NCI-H2081 treated with DMSO at 0.1 percent for 48 hours (cell line): Measurements from ENCODE around the gene NAT9.

Source experiments
- DNase-seq: peaks from one replicate; lab custom pipeline; 2025; lab: John Stamatoyannopoulos, UW

Gene NAT9

GRCh38 chr17:74761419-74761818 is 14.7 kb downstream of the NAT9 start:
- no peak for DNase-seq

DNA sequence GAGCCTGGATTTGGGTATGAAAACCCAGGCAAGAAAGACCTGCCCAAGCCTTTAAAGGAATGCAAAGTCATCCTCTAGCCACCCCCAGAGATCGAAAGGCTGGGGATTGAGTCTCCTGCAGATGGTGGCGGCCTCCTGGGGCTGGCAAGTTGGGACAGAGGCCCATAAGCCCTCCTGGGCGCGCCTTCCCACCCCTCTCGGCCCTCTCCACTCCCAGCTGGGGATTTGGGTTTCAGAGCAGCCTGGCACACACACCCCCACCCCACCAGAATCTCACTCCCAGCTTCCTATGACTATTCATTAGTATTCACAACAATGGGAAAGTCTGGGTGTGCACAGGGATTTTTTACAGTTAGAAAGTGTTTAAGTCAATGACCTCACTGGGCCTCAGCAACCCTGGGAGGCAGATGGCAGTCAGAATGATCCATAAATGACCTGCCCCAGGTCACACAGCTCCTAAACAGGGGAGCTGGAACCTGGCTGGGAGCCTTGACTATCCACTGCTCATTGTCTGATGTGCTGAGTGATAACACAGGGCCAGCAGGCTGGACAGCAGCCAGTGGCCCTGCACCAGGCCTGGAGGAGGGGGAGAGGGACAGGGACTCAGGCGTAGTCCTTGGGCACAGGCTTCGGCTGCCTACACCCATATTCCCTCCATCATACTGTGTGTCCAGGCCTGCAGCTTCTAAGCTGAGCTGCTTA is 15.6 kb downstream of the NAT9 start:
- DNase-seq, result no peak

- DNase-seq, result no peak
Measured at GRCh38 chr17:74759941-74760340, 16.2 kb downstream of the NAT9 start.

DNA sequence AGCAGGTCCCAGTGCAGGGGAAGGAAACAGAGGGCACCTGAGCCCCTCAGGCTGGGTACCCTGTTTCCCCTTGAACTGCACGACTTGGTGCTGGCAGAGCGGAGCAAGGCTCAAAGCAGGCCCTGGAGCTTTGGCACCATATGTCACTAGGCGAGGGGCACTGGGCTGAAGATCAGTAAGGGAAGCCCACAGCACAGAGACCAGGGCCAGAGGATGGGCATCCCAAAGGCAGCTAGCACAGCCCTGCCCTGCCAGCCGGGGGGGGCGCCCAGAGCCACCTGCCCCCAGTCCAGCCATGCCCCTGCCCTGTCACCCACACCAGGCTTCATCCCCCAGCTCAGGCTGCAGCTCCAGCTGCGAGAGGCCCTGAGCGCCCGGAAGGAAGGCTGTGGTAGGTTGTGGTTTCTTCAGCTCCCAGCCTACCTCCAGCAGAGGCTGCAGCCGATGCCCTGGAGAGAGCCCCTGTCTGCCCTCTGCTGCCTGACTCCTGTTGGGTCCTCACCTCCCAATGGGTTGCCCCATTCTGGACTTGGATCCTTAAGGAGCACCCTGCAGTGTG is 16.8 kb downstream of the NAT9 start:
- no peak for DNase-seq

GRCh38 chr17:74758848-74759168 is 17.3 kb downstream of the NAT9 start:
- no peak for DNase-seq

DNA sequence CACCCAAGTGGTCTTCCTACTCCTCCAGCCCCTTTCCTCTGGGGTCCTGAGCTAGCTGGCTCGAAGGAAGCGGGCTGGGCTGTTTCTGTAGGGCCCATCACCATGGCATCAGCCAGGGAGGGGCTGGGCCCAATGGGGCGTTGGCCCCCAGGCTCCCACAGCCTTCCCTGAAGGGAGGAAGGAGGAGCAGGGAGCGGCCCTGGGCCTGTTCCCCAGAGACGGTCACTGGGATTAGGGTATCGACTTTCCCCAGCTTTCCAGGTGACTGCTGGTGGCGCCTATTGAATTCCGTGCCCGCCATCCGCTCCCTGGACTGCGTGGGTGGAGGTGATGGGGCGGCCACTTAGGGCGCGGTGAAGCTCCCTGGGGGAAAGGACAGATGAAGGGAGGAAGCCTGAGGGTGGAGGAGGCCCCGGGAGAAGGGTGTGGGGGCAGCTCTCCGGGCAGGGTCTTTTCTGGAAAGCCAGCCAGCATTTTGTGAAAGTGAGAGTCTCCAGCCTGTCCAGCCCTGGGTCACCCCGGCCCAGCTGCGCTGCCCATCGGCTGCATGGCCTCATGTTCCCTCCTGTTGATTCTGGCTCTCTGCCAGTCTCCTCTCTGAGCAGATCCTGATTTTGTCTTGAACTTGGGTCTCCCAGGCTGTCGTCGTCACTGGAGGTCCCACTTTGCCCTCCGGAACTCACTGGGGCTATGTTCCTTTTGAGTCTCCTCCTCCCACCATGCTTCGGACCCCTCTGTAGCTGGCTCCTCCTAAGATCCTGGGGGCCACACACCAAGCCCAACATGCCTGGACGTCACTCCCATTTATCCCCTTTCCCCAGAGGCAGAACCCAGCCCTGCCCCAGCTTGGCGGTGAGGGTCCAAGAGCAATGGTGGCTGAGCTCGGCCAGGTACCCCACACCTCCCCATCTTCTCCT is 18.0 kb downstream of the NAT9 start:
- DNase-seq, result no peak

- DNase-seq, result no peak
Measured at GRCh38 chr17:74757502-74757901, 18.6 kb downstream of the NAT9 start.

DNA sequence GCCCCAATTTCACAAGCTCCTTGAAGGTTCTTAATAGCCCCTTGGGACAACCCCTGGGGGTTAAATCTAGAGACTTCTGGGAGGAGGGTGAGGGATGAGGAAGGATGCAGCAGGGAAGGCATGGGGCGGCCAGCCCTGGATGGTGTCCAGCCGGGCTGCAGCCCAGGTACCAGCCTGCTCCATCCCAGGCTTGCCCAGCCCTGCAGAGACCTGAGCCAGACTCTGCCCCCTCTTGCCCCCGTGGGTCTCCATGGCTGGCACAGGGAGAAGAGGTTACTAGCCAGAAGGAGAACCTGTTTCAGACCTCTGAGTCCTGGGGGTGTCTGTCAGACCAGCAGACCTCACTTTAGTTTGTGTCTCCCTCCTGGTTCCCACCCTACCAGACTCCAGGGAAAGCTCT is 19.3 kb downstream of the NAT9 start:
- no peak for DNase-seq

DNA sequence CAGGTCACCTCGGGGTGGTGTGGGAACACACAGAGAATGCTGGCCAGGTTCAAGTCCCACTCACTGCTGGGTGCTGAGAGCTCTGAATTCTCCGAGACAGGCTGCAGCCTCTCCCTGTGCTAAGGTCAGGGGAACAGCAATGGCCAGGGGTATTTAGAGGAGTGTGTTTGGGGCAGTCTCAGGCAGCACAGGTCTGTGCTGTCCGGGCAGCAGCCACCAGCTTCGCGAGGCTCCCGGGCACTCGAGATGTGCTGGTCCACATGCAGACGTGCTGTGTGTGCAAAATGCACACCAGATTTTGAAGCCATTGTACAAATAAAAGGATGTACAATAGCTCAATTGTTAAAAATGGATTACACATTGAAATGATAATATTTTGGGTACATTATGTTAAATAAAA is 20.6 kb downstream of the NAT9 start:
- DNase-seq, result no peak

GRCh38 chr17:74754832-74755231 is 21.3 kb downstream of the NAT9 start:
- no peak for DNase-seq

- DNase-seq, result no peak
Measured at GRCh38 chr17:74752822-74753401, 23.2 kb downstream of the NAT9 start.

GRCh38 chr17:74752415-74752814 is 23.7 kb downstream of the NAT9 start:
- DNase-seq, result no peak

GRCh38 chr17:74750327-74751069 is 25.6 kb downstream of the NAT9 start:
- no peak for DNase-seq

GRCh38 chr17:74750039-74750326 is 26.2 kb downstream of the NAT9 start:
- DNase-seq, result no peak

DNA sequence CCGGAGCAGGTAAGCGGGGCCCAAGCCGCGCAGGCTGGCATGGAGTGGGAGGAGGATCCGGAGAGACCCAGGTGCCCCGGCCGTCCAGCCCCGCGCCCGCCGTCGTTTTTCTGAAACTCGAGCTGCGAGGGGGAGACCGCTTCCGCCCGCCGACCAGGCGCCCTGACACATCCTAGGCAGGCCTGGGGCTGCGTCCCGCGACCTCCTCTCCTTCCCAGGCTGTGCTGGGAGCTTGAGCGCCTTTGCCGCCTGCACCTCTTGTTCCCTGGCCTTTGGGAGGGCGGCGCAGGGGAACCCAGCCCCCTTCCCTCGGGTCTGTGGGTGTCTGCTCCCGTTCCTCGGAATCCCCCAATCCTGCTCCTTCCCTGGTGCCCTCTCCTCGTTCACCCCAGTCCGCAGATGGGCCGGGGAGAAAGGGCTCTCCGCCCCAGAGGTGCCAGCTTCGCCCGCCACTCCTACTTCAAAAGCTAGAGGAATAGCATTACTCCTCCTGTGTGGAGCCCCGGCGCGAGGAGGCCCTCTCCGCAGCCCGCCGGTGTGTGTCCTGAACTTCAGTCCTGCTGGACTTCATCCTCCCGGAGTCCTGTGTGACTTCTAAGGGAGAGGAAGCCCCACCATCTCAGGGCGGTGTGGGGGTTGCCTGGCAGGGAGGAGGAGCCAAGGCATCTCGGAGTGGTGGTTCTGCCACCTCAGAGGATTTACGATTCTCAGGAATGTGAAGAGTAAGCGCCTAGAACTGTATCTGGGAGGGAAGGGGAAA is 26.7 kb downstream of the NAT9 start:
- no peak for DNase-seq

DNA sequence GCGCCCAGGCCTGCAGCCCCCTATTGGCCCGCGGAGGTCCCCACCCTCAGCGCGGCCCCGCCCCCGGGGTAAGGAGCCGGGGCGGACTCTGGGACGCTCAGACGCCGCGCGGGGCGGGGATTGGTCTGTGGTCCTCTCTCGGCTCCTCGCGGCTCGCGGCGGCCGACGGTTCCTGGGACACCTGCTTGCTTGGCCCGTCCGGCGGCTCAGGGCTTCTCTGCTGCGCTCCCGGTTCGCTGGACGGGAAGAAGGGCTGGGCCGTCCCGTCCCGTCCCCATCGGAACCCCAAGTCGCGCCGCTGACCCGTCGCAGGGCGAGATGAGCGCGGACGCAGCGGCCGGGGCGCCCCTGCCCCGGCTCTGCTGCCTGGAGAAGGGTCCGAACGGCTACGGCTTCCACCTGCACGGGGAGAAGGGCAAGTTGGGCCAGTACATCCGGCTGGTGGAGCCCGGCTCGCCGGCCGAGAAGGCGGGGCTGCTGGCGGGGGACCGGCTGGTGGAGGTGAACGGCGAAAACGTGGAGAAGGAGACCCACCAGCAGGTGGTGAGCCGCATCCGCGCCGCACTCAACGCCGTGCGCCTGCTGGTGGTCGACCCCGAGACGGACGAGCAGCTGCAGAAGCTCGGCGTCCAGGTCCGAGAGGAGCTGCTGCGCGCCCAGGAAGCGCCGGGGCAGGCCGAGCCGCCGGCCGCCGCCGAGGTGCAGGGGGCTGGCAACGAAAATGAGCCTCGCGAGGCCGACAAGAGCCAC is 27.4 kb downstream of the NAT9 start, which contains the start of gene NHERF1:
TSS of gene NHERF1 (plus strand) at position 100 of the 750 bp plus-strand sequence. CDS start at position 319, 219 bp downstream.
- peak; percentile 49 for DNase-seq

GRCh38 chr17:74748279-74748528 is 27.9 kb downstream of the NAT9 start:
- DNase-seq, result no peak

- no peak for DNase-seq
Measured at GRCh38 chr17:74746922-74747321, 29.2 kb downstream of the NAT9 start.

- no peak for DNase-seq
Measured at GRCh38 chr17:74746376-74746775, 29.8 kb downstream of the NAT9 start.

GRCh38 chr17:74745548-74746177 is 30.5 kb downstream of the NAT9 start:
- no peak for DNase-seq
